HTR-8/SVneo (cell line): Measurements from ENCODE around the gene CHN1.
A peak's percentile ranks its signal among the peaks of the same experiment; 100 is the strongest.

Source experiments
- DNase-seq: peaks from one replicate; pipeline ENCODE4 v3.0.0; 2011; ENCODE audit warnings: low spot score, mixed read lengths; ENCODE audit not compliant: insufficient read length
- FAIRE-seq: peaks from 2 replicates; lab custom pipeline; 2011; peaks lifted over from hg19 to GRCh38; lab: Jason Lieb, UNC

Gene CHN1

DNA sequence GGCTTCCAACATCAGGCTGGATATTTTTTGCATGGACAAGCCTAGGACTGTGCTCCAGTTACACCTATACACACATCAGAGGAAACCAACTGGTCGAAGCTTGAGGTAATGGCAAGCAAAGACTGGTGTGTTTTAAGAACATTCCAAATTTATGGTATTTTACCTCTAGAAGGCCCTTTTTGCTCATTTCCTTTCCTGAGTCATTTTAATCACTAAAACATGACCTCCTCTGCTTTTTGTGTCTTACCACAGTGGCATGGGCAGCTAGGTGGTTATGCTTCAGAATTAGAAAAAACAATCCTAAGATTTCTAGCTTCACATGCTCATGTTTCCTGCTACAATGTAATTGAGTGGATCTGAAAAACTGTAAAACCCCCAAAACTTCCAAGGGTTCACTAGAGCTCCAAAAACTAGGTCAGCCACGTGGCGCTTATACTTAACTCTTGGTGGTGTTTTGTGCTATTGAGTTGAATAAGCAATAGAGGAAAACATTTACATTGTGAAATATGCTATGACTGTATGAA, 210.3 kb downstream of the CHN1 start:
- no peak for FAIRE-seq
- no peak for DNase-seq

DNA sequence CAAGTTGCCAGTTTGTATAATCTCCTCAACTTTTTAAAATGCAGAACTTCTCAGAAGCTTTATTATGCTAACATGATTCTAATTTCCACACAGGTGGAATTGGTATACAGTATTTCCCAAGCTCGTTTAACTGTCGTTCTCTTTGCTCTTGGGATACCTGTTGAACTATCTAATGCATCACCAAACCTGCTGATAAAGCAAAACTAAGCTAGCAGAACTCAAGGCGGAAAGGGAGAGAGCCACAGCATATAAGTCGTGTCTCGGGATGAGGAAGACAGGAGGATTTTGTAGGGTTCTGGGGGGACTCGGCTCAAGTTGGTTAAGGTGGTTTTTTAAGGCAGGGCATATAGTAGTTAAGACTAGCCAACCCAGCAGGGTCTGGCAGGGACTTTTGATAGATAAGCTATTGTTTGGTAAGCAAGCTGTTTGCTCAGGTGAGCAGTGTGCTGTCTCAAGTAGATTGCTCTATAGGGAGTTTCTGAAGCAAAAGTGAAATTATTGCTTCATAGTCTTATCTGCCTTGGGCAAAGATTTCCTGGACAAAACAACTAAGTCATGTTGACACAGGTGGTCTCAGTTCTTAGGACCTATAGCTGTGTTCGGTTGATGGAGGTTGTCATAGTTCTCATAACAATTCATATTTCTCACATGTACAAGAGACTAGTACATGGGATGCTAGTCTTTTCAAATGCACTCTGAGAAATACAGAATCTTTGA, 212.7 kb downstream of the CHN1 start:
- DNase-seq (no peak), FAIRE-seq (no peak)

DNA sequence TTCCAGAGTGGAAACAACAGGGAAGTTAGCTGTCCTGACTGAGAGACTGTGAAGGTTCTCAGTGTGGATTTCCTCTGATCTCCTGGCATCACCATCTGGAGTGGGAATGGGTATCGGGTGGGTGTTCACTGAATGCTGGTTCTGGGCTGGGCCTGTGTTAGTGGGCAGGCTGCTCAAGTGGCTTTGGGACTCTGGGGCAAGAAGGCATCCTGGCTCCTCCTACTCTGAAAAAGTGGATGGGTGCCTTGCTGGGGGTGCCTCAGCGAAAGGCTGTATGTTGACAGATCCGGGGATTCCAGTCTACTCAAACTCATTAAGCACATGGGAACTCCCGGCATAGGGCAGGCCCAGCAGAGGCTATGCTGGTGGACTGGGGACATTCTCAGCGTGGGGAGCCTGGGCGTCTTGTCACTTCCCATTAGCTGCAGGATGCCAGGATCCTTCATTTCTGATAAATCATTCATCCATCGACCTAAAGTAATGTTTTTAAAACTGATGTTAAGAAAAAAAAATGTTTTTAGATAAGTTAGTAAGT, 213.4 kb downstream of the CHN1 start:
- FAIRE-seq (no peak), DNase-seq (no peak)

DNA sequence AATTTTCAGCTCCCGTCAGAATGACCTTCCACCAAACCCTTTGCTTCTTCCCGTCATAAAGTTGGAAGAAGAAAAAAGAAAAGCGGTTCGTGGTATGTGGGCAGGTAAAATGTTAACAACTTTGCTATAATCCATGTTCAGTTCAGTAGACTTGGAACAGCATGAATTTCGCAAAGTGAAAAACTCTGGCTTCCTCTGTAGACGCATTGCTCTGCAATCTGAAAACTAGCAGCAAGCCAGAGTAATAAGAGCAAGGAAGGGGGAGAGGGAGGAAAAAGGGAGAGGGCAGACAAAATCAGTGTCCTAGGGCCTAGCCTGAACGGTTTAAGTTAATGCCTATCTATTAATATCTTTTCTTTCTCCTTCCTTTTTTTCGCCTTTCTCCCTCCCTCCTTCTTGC, 214.2 kb downstream of the CHN1 start:
- DNase-seq (no peak), FAIRE-seq (no peak)

DNA sequence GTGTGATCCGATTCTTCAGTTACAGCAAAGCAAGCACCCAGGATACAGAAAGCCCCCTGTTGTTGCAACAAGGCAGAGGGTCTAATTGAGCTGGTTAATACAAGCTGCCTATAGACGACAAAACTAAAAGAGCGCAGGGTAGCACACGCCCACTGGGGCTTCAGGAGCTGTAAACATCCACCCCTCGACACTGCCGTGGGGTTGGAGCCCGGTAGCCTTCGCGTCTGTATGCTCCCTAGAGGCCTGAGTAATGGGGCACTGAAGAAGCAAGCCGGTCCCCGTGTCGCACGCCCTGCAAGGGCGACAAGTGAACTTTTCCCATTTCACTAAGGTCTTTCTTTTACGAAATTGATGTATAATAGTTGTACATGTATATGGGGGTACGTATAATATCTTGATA, 216.2 kb downstream of the CHN1 start:
- FAIRE-seq = no peak
- DNase-seq = no peak

DNA sequence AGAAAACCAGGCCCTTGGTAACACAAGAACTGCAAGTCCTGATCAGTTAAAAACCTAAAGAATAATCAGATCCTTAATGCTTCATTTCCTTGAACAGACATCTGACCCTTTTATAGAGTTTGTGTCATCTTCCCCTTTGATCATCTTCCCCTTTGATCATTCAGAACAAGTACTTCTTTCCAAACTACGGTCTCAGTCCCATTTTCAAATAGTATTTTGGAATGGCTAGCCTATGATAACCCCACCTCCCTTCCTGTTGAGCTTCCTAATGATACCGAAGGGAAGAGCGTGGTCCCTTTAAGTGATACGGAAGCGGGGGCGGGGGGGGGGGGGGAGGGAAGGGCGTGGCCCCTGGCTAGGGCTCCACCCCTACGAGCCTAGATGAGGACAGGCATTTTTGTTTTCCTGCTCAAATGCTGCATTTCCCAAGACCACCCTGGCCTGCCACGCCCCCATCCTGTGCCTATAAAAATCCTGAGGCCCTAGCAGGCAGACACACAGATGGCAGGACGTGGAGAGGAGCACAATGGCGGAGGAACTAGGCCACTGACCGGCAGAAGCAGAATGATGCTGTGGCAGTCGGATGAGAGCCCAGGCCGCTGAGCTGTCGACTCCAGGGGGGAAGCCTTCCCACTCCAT, 216.8 kb downstream of the CHN1 start:
- FAIRE-seq (no peak), DNase-seq (no peak)

DNA sequence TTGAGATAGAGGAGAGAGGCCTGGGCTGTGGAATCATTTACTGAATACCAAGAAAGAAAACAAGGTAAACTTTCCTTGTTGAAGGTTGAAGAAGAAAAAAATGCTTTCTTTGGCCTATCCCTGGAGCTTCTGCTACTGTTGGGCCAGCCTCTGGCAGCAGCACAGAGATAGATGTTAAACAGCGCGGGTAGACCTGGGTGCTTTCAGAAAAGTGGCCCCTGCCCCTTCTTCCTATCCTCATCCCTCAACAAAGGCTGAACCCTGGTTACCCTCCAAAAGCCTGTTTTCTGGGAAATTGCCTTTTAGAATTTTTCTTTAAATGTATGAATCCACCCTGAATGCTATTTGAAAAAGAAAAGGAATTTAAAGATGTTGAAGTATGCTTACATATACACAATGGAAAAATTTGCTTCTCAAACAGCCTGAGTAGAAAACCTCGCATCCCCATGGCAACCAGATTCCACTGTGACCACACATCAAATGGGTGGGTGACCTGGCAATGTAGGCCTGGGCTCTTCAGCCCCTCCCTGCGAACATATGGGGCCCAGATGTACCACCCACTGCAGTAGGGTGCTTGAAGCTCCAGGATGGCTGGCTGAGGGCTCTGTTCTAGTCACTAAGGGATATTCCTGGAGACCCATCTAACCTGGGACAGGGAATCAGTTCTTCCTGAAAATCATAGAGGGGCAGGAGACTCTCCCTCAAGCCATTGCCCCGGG, 217.5 kb downstream of the CHN1 start:
- FAIRE-seq (no peak), DNase-seq (peak; percentile 83)

DNA sequence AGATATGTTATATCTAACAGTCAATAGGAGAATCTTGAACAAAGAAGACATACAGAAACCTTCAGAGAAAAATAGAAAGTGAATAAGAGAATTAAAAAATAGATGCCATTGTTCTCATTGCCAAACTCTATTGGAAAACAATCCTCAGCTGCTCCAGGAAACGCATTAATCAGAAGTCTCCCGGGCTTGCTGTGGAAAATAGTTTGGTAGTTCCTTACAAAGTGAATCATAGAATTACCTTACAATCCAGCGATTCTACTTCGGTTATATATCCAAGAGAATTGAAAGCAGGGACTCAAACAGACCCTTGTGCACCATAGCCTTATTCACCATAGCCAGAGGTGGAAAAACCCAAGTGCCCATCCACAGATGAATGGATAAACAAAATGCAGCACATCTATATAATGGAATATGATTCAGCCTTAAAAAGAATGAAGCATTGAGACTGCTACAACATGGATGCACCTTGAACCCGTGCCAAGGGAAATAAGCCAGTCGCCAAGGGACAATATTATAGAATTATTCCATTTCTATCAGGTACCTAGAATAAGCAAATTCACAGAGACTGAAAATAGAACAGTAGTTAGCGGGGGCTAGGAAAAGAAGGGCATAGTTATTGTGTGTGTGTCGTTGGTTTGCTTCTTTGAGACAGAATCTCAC, 219.0 kb downstream of the CHN1 start:
- FAIRE-seq (no peak), DNase-seq (no peak)

DNA sequence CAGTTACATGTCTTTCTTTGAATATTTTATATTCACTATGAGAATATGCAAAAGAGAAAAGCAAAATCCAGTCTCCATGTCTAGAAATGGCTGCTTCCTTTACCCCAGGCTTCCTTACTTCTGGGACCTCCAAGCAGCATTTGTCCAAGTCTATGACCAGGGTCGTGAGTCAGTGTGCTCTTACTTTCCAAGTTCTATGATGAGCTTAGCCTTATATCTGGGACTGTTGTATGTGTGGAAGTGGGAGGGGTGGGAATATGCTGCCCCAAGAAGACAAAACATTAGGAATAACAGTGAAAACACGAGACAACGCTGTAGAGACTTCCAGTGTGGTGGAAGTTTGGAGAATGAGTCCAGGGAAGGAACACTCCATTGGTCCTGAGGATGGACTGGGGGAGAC, 219.7 kb downstream of the CHN1 start:
- FAIRE-seq (no peak), DNase-seq (no peak)

DNA sequence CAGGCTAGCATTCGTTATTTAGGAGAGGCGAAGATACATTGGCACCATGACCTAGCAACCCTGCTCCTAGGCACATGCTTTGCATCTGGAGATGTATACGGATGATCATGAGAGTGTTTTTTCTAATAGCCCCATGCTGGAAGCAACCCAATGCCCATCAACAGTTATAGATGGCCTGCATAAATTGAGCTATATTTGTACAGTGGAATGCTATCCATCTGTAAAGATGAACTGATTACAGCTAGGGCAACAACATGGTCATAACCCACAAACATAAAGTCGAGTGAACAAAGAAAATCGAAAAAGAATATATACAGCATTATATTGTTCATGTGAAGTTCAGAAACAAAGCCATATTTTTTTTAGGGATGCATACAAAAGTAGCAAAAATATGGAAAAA, 220.3 kb downstream of the CHN1 start:
- FAIRE-seq (no peak), DNase-seq (no peak)

DNA sequence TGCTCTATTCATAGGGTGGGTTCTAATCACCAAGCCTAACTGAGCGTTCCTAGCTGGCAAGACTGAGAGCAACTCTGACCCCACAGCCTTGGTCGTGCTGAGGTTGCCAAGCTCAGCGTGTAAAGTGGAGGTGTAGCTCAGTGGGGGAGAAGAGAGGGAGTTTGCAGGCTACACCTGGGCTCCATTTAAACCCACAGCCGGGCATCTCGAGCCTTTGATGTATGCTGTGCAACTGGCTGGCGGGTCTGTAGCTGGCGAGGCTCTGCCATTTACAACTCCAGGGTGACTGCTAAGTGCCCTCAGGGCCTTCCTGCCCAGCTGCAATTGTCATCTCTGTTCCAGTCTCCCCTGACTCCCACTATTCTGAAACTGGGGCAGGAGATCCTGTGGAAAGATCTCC, 220.9 kb downstream of the CHN1 start:
- FAIRE-seq (no peak), DNase-seq (no peak)

DNA sequence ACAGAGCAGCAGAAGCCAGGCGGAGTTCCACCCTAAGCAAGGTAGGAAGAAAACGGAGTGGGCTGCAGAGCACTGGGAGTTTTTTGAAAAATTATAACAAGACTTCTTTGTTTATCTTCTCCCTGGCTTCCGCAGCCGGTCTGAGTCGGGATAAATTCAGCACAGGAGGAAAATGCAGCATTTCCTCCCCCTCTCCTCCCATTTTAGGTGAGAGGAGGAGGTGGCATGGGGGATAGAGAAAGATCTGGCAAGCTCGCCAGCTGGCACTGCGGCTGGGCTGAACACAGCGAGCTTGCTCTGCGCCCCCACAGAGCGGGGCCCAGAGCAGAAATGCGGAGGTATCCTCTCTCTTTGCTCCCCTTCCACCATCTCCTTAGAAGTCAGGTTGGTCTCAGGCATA, 223.2 kb downstream of the CHN1 start:
- FAIRE-seq (no peak), DNase-seq (no peak)

DNA sequence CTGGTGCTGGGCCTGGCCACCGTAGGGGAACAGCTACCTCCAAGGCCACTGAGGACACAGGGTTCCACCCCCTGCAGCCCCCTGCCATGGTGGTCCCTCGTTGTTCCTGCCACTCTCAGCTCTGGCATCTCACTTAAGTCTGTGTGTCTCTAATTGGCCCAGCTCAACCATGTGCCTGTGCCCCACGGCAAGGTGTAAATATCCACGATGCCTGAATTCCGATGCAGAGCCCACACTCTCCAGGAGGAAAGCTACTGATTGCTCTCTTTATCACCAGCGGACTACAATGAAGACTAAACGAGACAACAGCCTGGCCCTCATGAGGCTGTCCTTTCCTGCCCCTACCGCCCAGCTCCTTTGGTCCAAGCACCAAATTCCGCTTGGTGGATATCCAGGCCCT, 223.9 kb downstream of the CHN1 start:
- no peak for DNase-seq
- no peak for FAIRE-seq

DNA sequence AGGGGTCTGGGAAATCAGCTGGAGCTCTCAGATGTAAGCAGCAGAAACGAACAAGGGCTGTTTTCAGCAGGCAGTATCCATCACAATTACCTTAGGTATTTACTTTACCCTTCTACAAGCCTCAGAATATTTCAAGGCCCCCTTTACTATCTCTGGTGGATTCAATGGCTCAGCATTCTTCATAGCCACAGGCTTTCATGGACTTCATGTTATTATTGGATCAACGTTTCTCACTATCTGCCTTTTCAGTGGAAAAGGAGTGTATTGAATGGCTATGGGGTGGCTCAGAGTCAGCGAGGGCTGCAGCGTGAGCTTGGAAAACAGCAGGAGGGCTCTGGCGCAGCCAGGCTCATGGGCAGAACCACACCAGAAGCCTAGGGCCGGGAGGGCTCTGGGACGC, 224.3 kb downstream of the CHN1 start:
- no peak for DNase-seq

DNA sequence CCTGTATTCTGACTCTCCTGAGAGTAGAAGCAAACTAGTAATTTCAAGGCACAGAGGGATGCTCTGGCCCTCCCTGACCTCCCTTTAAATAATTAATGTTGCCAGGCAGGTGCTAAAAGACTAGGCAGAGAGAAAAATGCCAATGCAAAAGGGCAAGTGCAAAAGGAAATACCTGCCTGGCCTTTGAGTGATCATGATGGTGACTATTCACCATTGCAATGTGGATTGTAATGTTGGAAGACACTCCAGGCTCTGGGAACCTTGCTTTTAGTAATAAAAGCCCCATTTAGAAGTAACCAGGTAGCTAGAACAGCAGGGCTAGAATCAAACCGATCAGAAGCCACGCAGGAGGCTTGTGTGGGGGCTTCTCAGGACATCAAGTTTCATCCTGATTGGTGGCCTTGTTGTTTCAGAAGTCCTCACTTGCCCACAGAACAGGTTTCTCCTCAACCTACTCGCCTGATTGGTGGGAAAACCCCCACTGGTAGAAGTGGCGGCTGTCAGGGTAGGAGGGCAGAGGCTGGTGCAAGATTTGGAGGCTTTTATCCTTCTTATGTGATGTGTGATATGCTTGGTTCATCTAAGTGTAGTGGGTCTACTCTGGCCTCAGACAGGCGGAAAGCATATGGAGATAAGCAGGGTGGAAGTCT, 224.9 kb downstream of the CHN1 start:
- FAIRE-seq (no peak), DNase-seq (no peak)

More for the DNA sequence above, 224.3 kb downstream of the CHN1 start:
- no peak for FAIRE-seq

DNA sequence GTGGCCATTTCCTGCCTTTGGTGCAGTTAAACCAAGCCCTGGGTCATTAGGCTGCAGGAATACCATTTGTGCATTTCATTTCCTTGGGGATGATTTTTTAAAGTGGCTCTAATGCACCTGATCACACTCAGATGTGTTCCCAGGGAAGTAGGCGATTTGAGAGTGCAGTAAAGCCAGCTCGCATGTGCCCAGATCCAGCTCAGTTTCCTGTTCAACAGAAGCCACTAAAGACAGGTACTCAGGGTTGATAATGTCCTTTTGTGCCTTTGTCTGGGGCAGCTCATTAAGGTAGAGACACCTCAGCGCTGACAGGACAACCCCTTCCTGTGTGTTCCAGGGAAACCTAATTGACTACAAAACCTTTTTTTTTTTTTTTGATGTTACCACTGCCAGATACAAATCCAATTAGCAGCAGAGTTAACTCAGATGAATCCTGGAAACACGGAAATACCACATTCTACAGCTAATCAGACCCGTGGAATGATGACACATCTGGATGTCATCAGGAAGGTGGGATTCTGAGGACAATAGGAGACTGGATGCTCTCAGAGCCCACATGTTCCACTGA, 225.7 kb downstream of the CHN1 start:
- FAIRE-seq = no peak
- DNase-seq = no peak

DNA sequence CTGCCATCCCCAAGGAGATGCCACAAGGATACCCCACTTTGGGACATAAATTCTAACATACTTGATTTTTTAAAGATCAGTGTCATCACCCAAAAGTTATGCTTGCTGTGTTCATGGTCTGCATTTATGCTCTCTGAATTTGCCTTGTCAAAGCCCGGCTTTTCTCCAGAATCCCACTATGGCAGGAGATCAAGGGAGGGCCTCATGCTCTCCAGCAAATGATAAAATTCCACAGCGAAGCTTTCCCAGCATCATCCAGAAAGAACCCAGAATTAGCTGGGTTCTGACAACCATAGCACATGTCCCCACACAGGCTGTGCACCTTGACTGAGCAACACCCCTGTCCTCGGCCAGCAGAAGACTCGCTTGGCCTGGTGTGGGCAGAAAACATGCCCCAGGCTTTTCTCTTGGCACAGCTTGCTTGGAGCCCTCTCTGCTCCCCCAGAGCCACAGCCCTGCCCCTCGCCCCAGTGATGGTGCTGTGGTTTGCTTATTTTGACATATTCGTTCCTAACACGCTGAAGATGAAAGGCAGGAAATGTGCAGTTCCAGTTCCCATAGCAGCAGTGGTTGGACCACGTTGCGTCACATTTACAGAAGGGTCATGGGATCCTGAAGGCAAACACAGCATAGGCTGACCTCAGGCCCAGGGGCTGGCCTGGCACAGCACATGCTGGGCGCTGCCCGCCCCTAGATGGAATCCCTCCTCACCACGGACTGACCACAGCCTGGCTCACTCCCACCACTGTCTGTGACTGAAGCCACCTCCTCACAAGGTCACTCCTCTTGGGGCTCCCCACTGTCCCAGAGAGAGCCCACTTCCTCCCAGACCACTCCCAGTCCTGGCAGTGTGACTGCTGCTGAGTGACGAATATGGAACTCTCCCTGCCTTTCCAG, 226.8 kb downstream of the CHN1 start:
- peak; percentile 28 for DNase-seq
- FAIRE-seq = peak; percentile 71

DNA sequence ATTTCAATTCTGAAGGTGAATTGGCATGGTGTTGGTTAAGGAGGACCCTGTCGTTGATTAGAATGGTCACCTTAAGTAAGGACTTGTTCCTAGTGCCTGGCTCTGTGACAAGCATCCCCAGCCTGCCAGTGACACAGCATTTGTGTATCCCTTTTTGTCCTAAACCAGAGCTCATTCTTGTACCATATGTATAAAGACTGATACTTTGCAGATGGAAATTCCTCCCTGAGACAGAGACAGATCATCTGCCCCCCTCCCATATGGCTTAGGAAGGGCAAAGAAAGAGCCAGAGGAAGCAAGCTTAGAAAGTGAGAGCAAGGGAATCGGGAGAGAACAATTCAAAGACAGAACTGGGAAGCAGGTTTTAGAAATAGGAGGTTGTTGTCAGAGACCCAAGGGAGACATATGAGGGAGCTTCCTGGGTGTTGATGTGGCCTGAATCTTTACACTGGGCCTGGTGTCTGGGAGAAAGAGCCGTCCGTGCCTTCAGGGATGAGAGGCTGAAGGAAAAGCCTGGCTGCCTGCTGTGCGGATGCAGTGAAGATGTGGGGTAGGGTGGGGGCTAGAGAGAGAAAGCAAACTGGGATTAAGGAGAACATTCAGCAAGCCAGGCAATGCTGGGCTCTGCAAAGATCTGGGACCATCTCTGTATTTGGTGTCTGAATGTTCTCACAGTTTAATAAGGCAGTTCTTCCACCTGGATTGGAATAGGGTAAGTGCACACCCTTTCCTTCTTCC, 227.7 kb downstream of the CHN1 start:
- no peak for FAIRE-seq
- DNase-seq = no peak
